ENCODE results near the gene NUB1.

Gene NUB1

DNA sequence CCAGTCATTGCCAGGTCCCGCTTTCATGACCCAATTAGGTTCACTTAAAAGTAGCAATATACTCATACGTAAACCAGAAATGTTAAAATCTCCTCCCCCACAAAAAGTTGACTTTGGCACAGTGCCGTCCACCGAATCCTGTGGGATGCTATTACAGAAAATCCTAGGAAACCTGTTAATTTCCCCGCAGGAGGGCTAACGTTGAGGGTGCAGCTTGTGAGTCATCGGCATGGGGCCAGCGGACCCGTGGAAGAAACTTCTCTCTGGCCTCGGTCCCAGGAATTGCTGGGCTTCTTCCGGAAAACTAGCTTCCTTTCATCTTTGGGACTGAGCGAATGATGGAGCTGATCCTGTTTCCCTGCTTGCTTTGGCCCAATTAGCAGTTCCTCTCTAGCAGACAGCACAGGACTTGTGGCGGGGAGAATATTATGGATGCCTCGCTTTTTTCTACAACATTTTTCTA is 84.9 kb downstream of the NUB1 start:
- TF ChIP-seq, protein P1, sequence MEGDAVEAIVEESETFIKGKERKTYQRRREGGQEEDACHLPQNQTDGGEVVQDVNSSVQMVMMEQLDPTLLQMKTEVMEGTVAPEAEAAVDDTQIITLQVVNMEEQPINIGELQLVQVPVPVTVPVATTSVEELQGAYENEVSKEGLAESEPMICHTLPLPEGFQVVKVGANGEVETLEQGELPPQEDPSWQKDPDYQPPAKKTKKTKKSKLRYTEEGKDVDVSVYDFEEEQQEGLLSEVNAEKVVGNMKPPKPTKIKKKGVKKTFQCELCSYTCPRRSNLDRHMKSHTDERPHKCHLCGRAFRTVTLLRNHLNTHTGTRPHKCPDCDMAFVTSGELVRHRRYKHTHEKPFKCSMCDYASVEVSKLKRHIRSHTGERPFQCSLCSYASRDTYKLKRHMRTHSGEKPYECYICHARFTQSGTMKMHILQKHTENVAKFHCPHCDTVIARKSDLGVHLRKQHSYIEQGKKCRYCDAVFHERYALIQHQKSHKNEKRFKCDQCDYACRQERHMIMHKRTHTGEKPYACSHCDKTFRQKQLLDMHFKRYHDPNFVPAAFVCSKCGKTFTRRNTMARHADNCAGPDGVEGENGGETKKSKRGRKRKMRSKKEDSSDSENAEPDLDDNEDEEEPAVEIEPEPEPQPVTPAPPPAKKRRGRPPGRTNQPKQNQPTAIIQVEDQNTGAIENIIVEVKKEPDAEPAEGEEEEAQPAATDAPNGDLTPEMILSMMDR (IDR thresholded peaks at IDR 0.05; ENCODE audit: insufficient read depth, low read length, missing control alignments), result no peak
- DNase-seq (ENCODE audit: low read depth, low spot score), result peak; percentile 65
- ChIA-PET CTCF (interaction anchor here (0.6 to 2.7 kb wide), 3 partner anchors 12 to 58 kb away, joined by 3 to 10 read pairs (median 4); no protein-coding TSS in a partner anchor), POLR2A (no interaction called here)
- H3K4me3 ChIP-seq (ENCODE audit: low read depth, low read length), result no peak overlapping the region

DNA sequence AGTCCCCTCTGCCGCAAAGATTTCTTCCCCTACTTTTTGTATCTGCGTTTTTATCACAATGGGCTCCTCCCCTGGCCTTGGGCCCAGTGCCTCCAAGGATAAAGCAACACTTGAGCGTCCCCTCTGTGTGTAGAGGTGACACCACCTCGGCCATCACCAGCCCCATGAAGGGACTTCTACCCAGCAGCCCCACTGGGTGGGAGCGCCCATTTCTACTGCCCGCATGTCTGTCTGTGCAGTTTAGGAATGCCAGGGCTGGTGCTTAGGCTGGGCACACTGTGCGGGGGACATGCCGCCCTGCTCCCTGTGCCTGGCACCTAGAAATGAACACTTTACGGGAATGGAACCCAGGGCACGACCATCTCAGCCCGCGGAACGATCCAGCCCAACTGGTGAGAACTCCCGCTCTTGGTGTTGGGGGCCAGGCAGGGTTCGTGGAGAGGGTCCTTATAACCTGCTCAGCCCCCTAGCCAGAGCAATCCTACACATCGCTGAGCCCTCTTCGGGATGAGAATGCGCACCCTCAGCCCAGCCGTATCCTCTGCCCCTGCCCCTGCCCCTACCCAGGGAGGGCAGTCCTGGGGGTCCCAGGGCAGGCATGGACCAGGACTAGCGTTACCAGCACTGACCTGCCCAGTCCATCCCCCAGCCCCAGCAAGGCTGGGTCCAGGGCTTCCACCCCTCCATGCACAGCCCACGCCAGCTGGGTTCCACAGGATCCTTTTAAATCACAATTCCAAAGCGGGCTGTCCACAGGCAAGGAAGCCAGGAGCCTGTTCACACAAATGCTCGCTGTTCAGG is 85.5 kb downstream of the NUB1 start:
- TF ChIP-seq, protein P1 (IDR thresholded peaks at IDR 0.05; ENCODE audit: insufficient read depth, low read length, missing control alignments), result no peak
- CTCF ChIA-PET, result interaction anchor here (2.7 kb wide), 1 partner anchor 59 kb away, joined by 10 read pairs; no protein-coding TSS in a partner anchor
- POLR2A ChIA-PET, result no interaction called here
- H3K4me3 ChIP-seq (ENCODE audit: low read depth, low read length), result no peak overlapping the region
- DNase-seq (ENCODE audit: low read depth, low spot score), result no peak

DNA sequence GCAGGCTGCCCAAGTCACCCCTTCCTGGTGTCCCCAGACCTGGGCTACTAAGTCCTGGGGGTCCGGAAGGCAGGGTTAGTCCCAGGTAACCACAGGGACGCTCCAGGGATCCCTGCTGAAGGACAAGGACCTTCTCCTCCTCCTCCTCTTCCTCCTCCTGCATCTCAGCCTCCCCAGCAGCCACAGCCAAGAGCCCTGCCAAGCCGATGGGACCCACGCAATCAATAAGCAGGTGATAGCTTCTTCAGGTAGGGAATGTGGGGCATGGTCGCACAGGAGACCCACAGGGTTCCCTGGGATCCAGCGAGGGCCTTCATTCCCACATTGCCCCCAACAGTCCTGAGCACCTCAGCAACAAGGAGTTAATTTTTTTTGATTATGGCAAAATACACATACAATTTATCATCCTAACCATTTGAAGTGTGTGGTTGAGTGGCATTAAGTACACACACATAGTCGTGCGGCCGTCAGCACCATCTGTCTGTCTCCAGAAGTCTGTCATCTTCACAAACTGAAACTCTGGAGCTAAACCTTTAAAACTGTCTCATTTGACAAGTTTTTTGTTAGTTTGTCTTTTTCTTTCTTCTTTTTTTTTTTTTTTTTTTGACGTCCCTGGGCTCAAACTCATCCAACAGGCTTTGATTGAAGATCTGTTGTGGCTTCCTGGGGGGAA is 86.2 kb downstream of the NUB1 start:
- no peak overlapping the region for H3K4me3 ChIP-seq (ENCODE audit: low read depth, low read length)
- POLR2A ChIA-PET, result interaction anchor here (0.6 kb wide), 1 partner anchor 205 kb away, joined by 3 read pairs; no protein-coding TSS in a partner anchor
- TF ChIP-seq, protein P1 (IDR thresholded peaks at IDR 0.05; ENCODE audit: insufficient read depth, low read length, missing control alignments), result no peak

More for the DNA sequence above, 86.2 kb downstream of the NUB1 start:
- no peak for DNase-seq (ENCODE audit: low read depth, low spot score)
- CTCF ChIA-PET, result interaction anchor here (2.7 to 2.8 kb wide), 2 partner anchors 21 to 60 kb away, joined by 10 to 16 read pairs; no protein-coding TSS in a partner anchor
